ENCODE data around the gene ATXN1.
A peak's percentile ranks its signal among the peaks of the same experiment; 100 is the strongest.

Gene ATXN1

GRCh38 chr6:16805243-16805950, 44.1 kb upstream of the ATXN1 start:
- in situ Hi-C loops (cut with HindIII; ENCODE audit: low pct_ligation_motif_present, low sequenced_read_pairs) = no loop called here
- TF ChIP-seq CTCF (IDR thresholded peaks at IDR 0.05; ENCODE audit: low read depth, low read length, missing control alignments) = no peak
- Histone ChIP-seq H3K36me3 (replicated peaks) (no peaks in the 10 kb centered on the region), H3K27ac (no peak overlapping the region), H3K27me3 (replicated peaks) (no peaks in the 10 kb centered on the region), H3K4me3 (ENCODE audit: low read depth, low read length) (no peak overlapping the region)
- DNase-seq = no peak

GRCh38 chr6:16804546-16805242, 43.4 kb upstream of the ATXN1 start:
- in situ Hi-C loops (cut with HindIII; ENCODE audit: low pct_ligation_motif_present, low sequenced_read_pairs) = no loop called here
- H3K27ac ChIP-seq = no peak overlapping the region
- TF ChIP-seq CTCF (IDR thresholded peaks at IDR 0.05; ENCODE audit: low read depth, low read length, missing control alignments) = no peak
- DNase-seq = no peak
- no peaks in the 10 kb centered on the region for H3K27me3 ChIP-seq (replicated peaks)
- no peak overlapping the region for H3K4me3 ChIP-seq (ENCODE audit: low read depth, low read length)
- no peaks in the 10 kb centered on the region for H3K36me3 ChIP-seq (replicated peaks)

GRCh38 chr6:16803294-16804200, 42.3 kb upstream of the ATXN1 start:
- Histone ChIP-seq H3K4me3 (ENCODE audit: low read depth, low read length) (peak overlapping the region; percentile 36), H3K36me3 (replicated peaks) (no peaks in the 10 kb centered on the region), H3K27me3 (replicated peaks) (no peaks in the 10 kb centered on the region), H3K27ac (no peak overlapping the region)
- DNase-seq = peak; percentile 80
- in situ Hi-C loops (cut with HindIII; ENCODE audit: low pct_ligation_motif_present, low sequenced_read_pairs) = no loop called here
- no peak for TF ChIP-seq CTCF (IDR thresholded peaks at IDR 0.05; ENCODE audit: low read depth, low read length, missing control alignments)

GRCh38 chr6:16802071-16802470, 40.8 kb upstream of the ATXN1 start:
- H3K4me3 ChIP-seq (ENCODE audit: low read depth, low read length) = no peak overlapping the region
- TF ChIP-seq CTCF (IDR thresholded peaks at IDR 0.05; ENCODE audit: low read depth, low read length, missing control alignments) = no peak
- no peaks in the 10 kb centered on the region for H3K27me3 ChIP-seq (replicated peaks)
- DNase-seq = no peak
- in situ Hi-C loops (cut with HindIII; ENCODE audit: low pct_ligation_motif_present, low sequenced_read_pairs) = no loop called here
- H3K36me3 ChIP-seq (replicated peaks) = no peaks in the 10 kb centered on the region
- H3K27ac ChIP-seq = no peak overlapping the region

GRCh38 chr6:16800942-16801341, 39.7 kb upstream of the ATXN1 start:
- no peaks in the 10 kb centered on the region for H3K36me3 ChIP-seq (replicated peaks)
- peak; percentile 31 for DNase-seq
- H3K4me3 ChIP-seq (ENCODE audit: low read depth, low read length) = no peak overlapping the region
- no peaks in the 10 kb centered on the region for H3K27me3 ChIP-seq (replicated peaks)
- TF ChIP-seq CTCF (IDR thresholded peaks at IDR 0.05; ENCODE audit: low read depth, low read length, missing control alignments) = no peak
- in situ Hi-C loops (cut with HindIII; ENCODE audit: low pct_ligation_motif_present, low sequenced_read_pairs) = no loop called here
- H3K27ac ChIP-seq = no peak overlapping the region

Data from brain microvascular endothelial cell (primary cell).